H1 (cell line): ENCODE results near the gene BRD9. TPM values are rescaled to one million over a fixed set of nuclear protein-coding genes. Genes with fewer than 3 reads are reported as not detected.

ENCODE experiments used
- CTCF ChIA-PET: fragments of 300-600 bp; sonication (Branson Sonifier 250); formaldehyde crosslinking; loops from one replicate; lab custom pipeline; 2021; ENCODE audit not compliant: partially characterized antibody; lab: Charles Lee
- POLR2A ChIA-PET: fragments of 300-600 bp; sonication (Branson Sonifier 250); formaldehyde crosslinking; loops from one replicate; lab custom pipeline; 2021; ENCODE audit warnings: inconsistent platforms; ENCODE audit not compliant: partially characterized antibody; lab: Charles Lee
- DNase-seq, 2 experiments: peaks; one replicate each; pipeline versions ENCODE4 v3.0.0 to v3.0.0-alpha.2; 2010 to 2022; ENCODE audit warnings: low spot score in 2 of 2, low read depth in 1 of 2, mixed read lengths in 1 of 2
- FAIRE-seq: peaks from 2 replicates; lab custom pipeline; 2011; peaks lifted over from hg19 to GRCh38; lab: Jason Lieb, UNC
- H2AFZ ChIP-seq: 2 replicates; pipeline ENCODE4 v1.8.1; 2012; ENCODE audit warnings: low read length, inconsistent platforms
- H2AK5ac ChIP-seq: 2 replicates; pipeline ENCODE4 v1.6.1; 2013; ENCODE audit warnings: low read depth, low read length
- H2BK120ac ChIP-seq: replicated peaks from 2 replicates; pipeline ENCODE3; 2013; ENCODE audit warnings: low read depth, low read length, inconsistent platforms
- H2BK12ac ChIP-seq: 2 replicates; pipeline ENCODE4 v1.6.1; 2013; ENCODE audit warnings: low read depth, low read length
- H2BK15ac ChIP-seq: 2 replicates; pipeline ENCODE4 v1.6.1; 2013; ENCODE audit warnings: low read length
- H2BK20ac ChIP-seq: 2 replicates; pipeline ENCODE4 v1.6.1; 2013; ENCODE audit warnings: low read length
- H2BK5ac ChIP-seq: 2 replicates; pipeline ENCODE4 v1.6.1; 2013; ENCODE audit warnings: low read depth, low read length
- H3K14ac ChIP-seq: 2 replicates; pipeline ENCODE4 v1.6.1; 2013; ENCODE audit warnings: inconsistent platforms; ENCODE audit not compliant: insufficient read length
- H3K18ac ChIP-seq: 2 replicates; pipeline ENCODE4 v1.6.1; 2013; ENCODE audit warnings: low read length; ENCODE audit errors: extremely low read depth
- H3K23ac ChIP-seq: 2 replicates; pipeline ENCODE4 v1.6.1; 2013; ENCODE audit warnings: inconsistent platforms; ENCODE audit not compliant: insufficient read length
- H3K23me2 ChIP-seq: 2 replicates; pipeline ENCODE4 v1.6.1; 2013; ENCODE audit warnings: low read depth, low read length
- H3K27ac ChIP-seq: 2 replicates; pipeline ENCODE4 v1.6.1; 2011; ENCODE audit warnings: low read depth, low read length, inconsistent platforms
- H3K27me3 ChIP-seq, 4 experiments: replicated peaks in 1 of 4; 1 replicate in 1 of 4; 2 replicates in 3 of 4; pipeline versions ENCODE4 v1.6.1 to v1.8.1; 2011 to 2013; ENCODE audit warnings: low read length in 3 of 4, mild to moderate bottlenecking in 3 of 4, inconsistent platforms in 2 of 4, mixed read lengths in 2 of 4, moderate library complexity in 1 of 4; ENCODE audit not compliant: control insufficient read depth in 3 of 4, insufficient read depth in 3 of 4; ENCODE audit errors: extremely low read depth in 1 of 4
- H3K36me3 ChIP-seq, 4 experiments: 2 replicates each; pipeline versions ENCODE4 v1.6.1 to v1.8.1; 2011 to 2013; ENCODE audit warnings: mild to moderate bottlenecking in 4 of 4, low read length in 3 of 4, moderate library complexity in 2 of 4, control low read depth in 1 of 4, inconsistent platforms in 1 of 4; ENCODE audit not compliant: insufficient read depth in 4 of 4, control insufficient read depth in 2 of 4
- H3K4ac ChIP-seq: replicated peaks from 2 replicates; pipeline ENCODE3; 2013; ENCODE audit warnings: low read length, low read depth, mixed read lengths, inconsistent platforms; ENCODE audit not compliant: insufficient read length
- H3K4me1 ChIP-seq, 4 experiments: replicated peaks in 1 of 4; 1 replicate in 1 of 4; 2 replicates in 3 of 4; pipeline versions ENCODE4 v1.6.1 to v1.8.1; 2011 to 2013; ENCODE audit warnings: low read length in 3 of 4, inconsistent platforms in 2 of 4, mixed read lengths in 1 of 4; ENCODE audit not compliant: insufficient read depth in 4 of 4, control insufficient read depth in 3 of 4
- H3K4me2 ChIP-seq, 2 experiments: 2 replicates each; pipeline versions ENCODE4 v1.6.1 to v1.8.1; 2011 to 2013; ENCODE audit warnings: low read depth in 2 of 2, low read length in 2 of 2, control low read depth in 1 of 2, inconsistent platforms in 1 of 2, mild to moderate bottlenecking in 1 of 2; ENCODE audit not compliant: insufficient read depth in 1 of 2
- H3K4me3 ChIP-seq, 4 experiments: fragments of 200-600, 300-600 bp in 1 of 4; sonication (generic), shearing (Covaris generic), sonication (Bioruptor Twin) in 1 of 4; 2 replicates each; pipeline versions ENCODE4 v1.5.1 to v1.8.1; 2011 to 2016; ENCODE audit warnings: low read length in 4 of 4, low read depth in 3 of 4, control low read depth in 2 of 4, inconsistent platforms in 2 of 4, mild to moderate bottlenecking in 2 of 4, mixed read lengths in 1 of 4, moderate library complexity in 1 of 4; ENCODE audit not compliant: insufficient read depth in 2 of 4; ENCODE audit errors: extremely low read depth in 1 of 4
- H3K56ac ChIP-seq: replicated peaks from 2 replicates; pipeline ENCODE3; 2013; ENCODE audit warnings: low read depth, mild to moderate bottlenecking, mixed read lengths, low read length, inconsistent platforms; ENCODE audit not compliant: insufficient read length
- H3K79me1 ChIP-seq: 2 replicates; pipeline ENCODE4 v1.6.1; 2013; ENCODE audit warnings: low read depth, low read length, control low read depth
- H3K79me2 ChIP-seq, 2 experiments: 2 replicates each; pipeline versions ENCODE4 v1.6.1 to v1.8.1; 2012 to 2013; ENCODE audit warnings: low read length in 2 of 2, mild to moderate bottlenecking in 2 of 2, inconsistent platforms in 1 of 2; ENCODE audit not compliant: insufficient read depth in 2 of 2, control insufficient read depth in 1 of 2
- H3K9ac ChIP-seq, 4 experiments: replicated peaks in 1 of 4; 1 replicate in 1 of 4; 2 replicates in 3 of 4; pipeline versions ENCODE4 v1.6.1 to v1.8.1; 2011 to 2013; ENCODE audit warnings: low read depth in 3 of 4, low read length in 3 of 4, control low read depth in 2 of 4, mild to moderate bottlenecking in 2 of 4, moderate library complexity in 2 of 4, inconsistent platforms in 1 of 4; ENCODE audit errors: extremely low read depth in 1 of 4
- H3K9me3 ChIP-seq, 2 experiments: 2 replicates each; pipeline versions ENCODE4 v1.6.1 to v1.8.1; 2012 to 2013; ENCODE audit warnings: mild to moderate bottlenecking in 2 of 2, moderate library complexity in 2 of 2, control low read depth in 1 of 2, inconsistent platforms in 1 of 2, low read depth in 1 of 2, low read length in 1 of 2, mixed read lengths in 1 of 2; ENCODE audit not compliant: insufficient read depth in 2 of 2
- H4K20me1 ChIP-seq, 2 experiments: replicated peaks in 1 of 2; 2 replicates each; pipeline versions ENCODE3 to v1.8.1; 2011 to 2013; ENCODE audit warnings: inconsistent platforms in 2 of 2, low read length in 2 of 2, mild to moderate bottlenecking in 1 of 2; ENCODE audit not compliant: insufficient read depth in 2 of 2, control insufficient read depth in 1 of 2
- H4K5ac ChIP-seq: 2 replicates; pipeline ENCODE4 v1.6.1; 2013; ENCODE audit warnings: low read length, low read depth, mixed read lengths, inconsistent platforms; ENCODE audit not compliant: insufficient read length
- H4K8ac ChIP-seq: 2 replicates; pipeline ENCODE4 v1.8.0; 2013; ENCODE audit warnings: mild to moderate bottlenecking, moderate library complexity, low read length, inconsistent platforms; ENCODE audit not compliant: insufficient read depth; ENCODE audit errors: extremely low read depth
- H4K91ac ChIP-seq: replicated peaks from 2 replicates; pipeline ENCODE3; 2013; ENCODE audit warnings: low read length, mixed read lengths, inconsistent platforms; ENCODE audit not compliant: insufficient read length
- CBX8 ChIP-seq: fragments of 300-800, 300-1000 bp; sonication (generic); IDR thresholded peaks from 2 replicates; pipeline ENCODE4 v1.7.1; 2016; ENCODE audit warnings: low read depth, low read length, borderline replicate concordance
- CEBPB ChIP-seq: IDR thresholded peaks from 2 replicates; pipeline ENCODE4 v1.6.1; 2012; ENCODE audit warnings: low read depth, low read length
- CHD1 ChIP-seq: IDR thresholded peaks from 2 replicates; pipeline ENCODE4 v1.6.1; 2012; ENCODE audit warnings: low read depth, low read length, improper control_type of control experiment
- KDM1A ChIP-seq: fragments of 200-600, 300-600 bp; sonication (generic); IDR thresholded peaks from 2 replicates; pipeline ENCODE4 v1.7.1; 2016; ENCODE audit warnings: mild to moderate bottlenecking, low read length, borderline replicate concordance
- KDM4A ChIP-seq: IDR thresholded peaks from one replicate; pipeline ENCODE4 v1.7.1; 2012; ENCODE audit warnings: low read depth, mild to moderate bottlenecking, moderate library complexity, low read length, inconsistent platforms; ENCODE audit not compliant: severe bottlenecking
- SP4 ChIP-seq: IDR thresholded peaks from 2 replicates; pipeline ENCODE4 v1.6.1; 2012; ENCODE audit warnings: low read length, inconsistent platforms
- ZNF274 ChIP-seq: IDR thresholded peaks from 2 replicates; pipeline ENCODE4 v1.7.0; 2012; ENCODE audit warnings: low read length, borderline replicate concordance; ENCODE audit errors: extremely low read depth
- WGBS, 2 experiments: shearing (Covaris generic) in 1 of 2; methylation state at CpG; one replicate each; pipeline versions ENCODE4 v1.1.6 to v1.1.7; 2013 to 2015; ENCODE audit warnings: low lambda C conversion rate in 2 of 2, mixed read lengths in 2 of 2, inconsistent platforms in 1 of 2, low coverage in 1 of 2, missing lambda C conversion rate in 1 of 2; ENCODE audit not compliant: insufficient replicate concordance in 2 of 2, insufficient coverage in 1 of 2, insufficient read length in 1 of 2; ENCODE audit errors: extremely low coverage in 1 of 2, missing lambda C conversion rate in 1 of 2; 5-methylcytosine and 5-hydroxymethylcytosine counted together
- polyA plus RNA-seq, 7 experiments: library from polyadenylated mRNA; depleted of rRNA in 3 of 7; stranded (reverse) in 5 of 7; unstranded in 2 of 7; fragments of >200 nt in 5 of 7; fragments of 200-250 nt in 2 of 7; gene quantifications; 1 replicate in 5 of 7; 2 replicates in 1 of 7; 4 replicates in 1 of 7; pipeline versions ENCODE4 v1.2.1 to v1.2.3, GENCODE V29; 2011 to 2013; ENCODE audit warnings: missing spikeins in 2 of 7, mixed read lengths in 2 of 7
- total RNA-seq: library from RNA; stranded (reverse); fragmentation: NEBNext Ultra II Directional; extraction: Animal tissue kit (Norgen Biotek cat#: 25700); gene quantifications from 2 replicates; pipeline ENCODE4 v1.2.1, GENCODE V29; 2021

BRD9 gene
- total and polyA plus RNA-seq, 2 of the 8 experiments (the other 6 are each of a cell fraction or from before 2014, with no cell fraction given) = 9.3 to 49.4 TPM

- FAIRE-seq (no peak), DNase-seq (no peak)
- Histone ChIP-seq H3K9ac (no peak overlapping the region), H3K36me3 (peaks cover 21 to 55% (median 50%) of the 10 kb centered on the region in 4 experiments), H3K9me3 (no peaks in the 10 kb centered on the region), H4K91ac (no peak overlapping the region), H3K23ac (no peak overlapping the region), H3K79me1 (peaks cover 8% of the 10 kb centered on the region; the same call in 1 of the 2 replicates), H2BK5ac (no peak overlapping the region), H3K4me3 (no peak overlapping the region), H3K14ac (no peak overlapping the region), H2BK120ac (no peak overlapping the region), H4K5ac (no peak overlapping the region), H4K20me1 (peaks cover 12 to 22% of the 10 kb centered on the region in 2 experiments), H3K4me1 (no peaks in the 10 kb centered on the region), H2BK15ac (no peak overlapping the region), H4K8ac (no peak overlapping the region), H3K27ac (no peak overlapping the region), H3K27me3 (no peaks in the 10 kb centered on the region), H2BK20ac (no peak overlapping the region), H3K4me2 (no peak overlapping the region), H3K56ac (peak overlapping the region; percentile 30), H2AK5ac (no peak overlapping the region), H3K4ac (no peak overlapping the region), H2BK12ac (no peak overlapping the region), H3K23me2 (no peaks in the 10 kb centered on the region), H2AFZ (no peak overlapping the region), H3K79me2 (peaks cover 0 to 6% of the 10 kb centered on the region in 2 experiments; a peak in 1 of 4 replicates), H3K18ac (no peak overlapping the region)
- 92% methylated on average over 23 of the region's 24 CpGs; no CpG with 5 or more reads in 1 of the 2 experiments for WGBS, 2 experiments
- CTCF ChIA-PET = no interaction called here
- no peak for TF ChIP-seq SP4
- no peak for TF ChIP-seq CEBPB
- TF ChIP-seq ZNF274 = no peak
- TF ChIP-seq CBX8 = no peak
- no peak for TF ChIP-seq KDM1A
- TF ChIP-seq CHD1 = no peak
- TF ChIP-seq KDM4A = no peak
- POLR2A ChIA-PET = interaction anchor here (0.8 to 2.2 kb wide), 7 partner anchors 9 to 19 kb away, joined by 3 to 7 read pairs (median 5); no protein-coding TSS in a partner anchor
These were observed 16.7 kb downstream of the BRD9 start for GRCh38 chr5:875931-876330.
